SH-SY5Y (cell line): Measurements from ENCODE around the gene KLHL14.

Experiments used
- GATA2 ChIP-seq: IDR thresholded peaks from 2 replicates; pipeline ENCODE4 v1.6.1; 2011; ENCODE audit warnings: mild to moderate bottlenecking, low read depth, low read length
- GATA3 ChIP-seq: IDR thresholded peaks from 2 replicates; pipeline ENCODE4 v1.6.1; 2011; ENCODE audit warnings: low read depth, mild to moderate bottlenecking, low read length, moderate library complexity

DNA sequence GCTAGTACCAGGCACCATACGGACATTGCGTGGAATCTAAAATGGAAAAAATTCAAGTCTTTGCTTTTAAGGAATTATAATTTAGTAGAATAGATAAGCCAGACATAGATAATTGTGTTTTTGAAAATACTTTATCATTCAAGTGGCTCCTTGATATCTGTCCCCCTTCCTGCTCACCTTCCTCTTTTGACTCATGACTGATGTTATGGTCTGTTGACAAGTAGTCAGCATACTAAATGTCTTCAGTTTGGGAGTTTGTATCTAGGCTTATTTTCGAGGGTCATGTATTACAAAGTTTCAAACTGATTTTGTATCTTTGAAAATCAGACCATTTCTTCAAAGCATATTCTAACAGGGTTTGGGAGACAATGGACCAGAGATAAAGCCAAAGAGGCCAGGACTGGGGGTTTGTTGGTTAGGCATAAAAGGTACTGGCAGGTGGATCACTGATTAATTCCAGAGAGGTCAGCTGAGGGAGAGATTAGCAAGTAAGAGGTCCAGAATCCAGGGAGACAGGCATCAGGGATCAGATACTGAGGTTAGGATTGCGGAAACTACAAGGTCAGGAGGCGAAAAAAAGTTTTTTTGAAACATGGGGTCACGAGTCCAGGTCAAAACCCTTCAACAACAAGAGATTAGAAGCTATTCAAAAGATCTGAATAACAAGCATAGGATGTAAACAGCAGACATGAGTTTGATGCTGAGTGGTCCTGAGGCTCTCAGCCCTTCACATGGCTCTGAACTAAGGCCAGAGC lies 31.5 kb upstream of the KLHL14 start:
- TF ChIP-seq GATA2 (no peak), GATA3 (no peak)
